HG03342 (cell line): ENCODE measurements around the gene LRRC8C.

Experiments
- ATAC-seq: cut with Tn5 transposase; IDR thresholded peaks from one replicate; pipeline ENCODE4 v1.9.1; 2021; ENCODE audit warnings: mild to moderate bottlenecking, moderate library complexity; ENCODE audit not compliant: unreplicated experiment

The LRRC8C gene

DNA sequence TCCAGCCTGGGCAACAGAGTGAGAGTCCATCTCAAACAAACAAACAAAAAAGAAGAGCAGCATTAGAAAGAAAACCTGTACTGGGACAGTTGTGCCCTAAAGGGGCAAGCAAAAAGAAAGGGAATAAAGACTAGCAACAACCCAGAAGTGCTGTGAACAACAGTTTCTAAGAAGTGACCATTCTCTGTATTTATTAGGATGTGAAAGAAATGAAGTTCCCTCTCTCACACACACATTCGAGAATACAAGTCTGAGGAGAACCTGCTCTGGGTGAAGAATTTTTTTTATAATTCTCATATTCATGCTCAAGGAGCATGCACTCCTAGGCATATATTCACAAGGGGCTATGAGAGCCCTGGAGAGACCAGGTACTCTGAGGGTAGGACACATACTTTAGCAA, 128.4 kb downstream of the LRRC8C start:
- no peak for ATAC-seq

DNA sequence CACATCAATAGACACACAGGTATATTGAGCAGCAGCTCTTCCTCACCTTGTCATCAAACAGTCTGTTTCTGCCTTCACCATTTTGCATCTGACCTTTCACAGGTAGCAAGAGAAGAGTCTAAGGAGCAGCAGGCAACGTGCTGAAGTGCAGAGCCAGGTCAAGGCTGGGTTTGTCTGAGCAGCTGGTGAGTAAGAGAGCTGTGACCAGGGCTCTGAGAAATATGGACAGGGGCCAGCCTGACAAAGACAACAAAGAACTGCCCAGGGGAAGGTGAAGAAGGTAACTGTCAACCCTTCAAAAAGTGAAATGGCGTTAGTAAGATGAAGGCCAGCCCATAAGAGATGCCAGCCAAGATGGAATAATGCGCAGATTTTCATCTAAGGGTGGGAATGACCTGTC, 129.0 kb downstream of the LRRC8C start:
- ATAC-seq: no peak

DNA sequence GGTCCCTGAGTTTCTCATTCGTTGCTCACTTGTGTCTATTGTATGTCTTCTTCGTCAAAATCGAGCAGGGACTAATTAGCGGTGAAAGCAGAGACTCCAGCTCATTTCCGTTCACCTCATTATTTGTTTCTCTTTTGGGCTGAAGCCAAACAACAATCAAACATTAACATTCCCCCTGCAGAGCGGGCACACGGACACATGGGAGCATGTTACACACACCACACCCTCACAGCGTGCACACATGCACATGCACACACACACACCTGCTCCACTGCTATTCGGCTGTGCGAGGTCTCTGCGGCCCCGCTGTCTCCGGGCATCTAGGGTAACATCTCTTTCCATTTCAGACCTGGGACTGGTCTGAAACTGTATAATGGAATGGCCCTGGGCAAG, 129.5 kb downstream of the LRRC8C start:
- ATAC-seq: no peak

DNA sequence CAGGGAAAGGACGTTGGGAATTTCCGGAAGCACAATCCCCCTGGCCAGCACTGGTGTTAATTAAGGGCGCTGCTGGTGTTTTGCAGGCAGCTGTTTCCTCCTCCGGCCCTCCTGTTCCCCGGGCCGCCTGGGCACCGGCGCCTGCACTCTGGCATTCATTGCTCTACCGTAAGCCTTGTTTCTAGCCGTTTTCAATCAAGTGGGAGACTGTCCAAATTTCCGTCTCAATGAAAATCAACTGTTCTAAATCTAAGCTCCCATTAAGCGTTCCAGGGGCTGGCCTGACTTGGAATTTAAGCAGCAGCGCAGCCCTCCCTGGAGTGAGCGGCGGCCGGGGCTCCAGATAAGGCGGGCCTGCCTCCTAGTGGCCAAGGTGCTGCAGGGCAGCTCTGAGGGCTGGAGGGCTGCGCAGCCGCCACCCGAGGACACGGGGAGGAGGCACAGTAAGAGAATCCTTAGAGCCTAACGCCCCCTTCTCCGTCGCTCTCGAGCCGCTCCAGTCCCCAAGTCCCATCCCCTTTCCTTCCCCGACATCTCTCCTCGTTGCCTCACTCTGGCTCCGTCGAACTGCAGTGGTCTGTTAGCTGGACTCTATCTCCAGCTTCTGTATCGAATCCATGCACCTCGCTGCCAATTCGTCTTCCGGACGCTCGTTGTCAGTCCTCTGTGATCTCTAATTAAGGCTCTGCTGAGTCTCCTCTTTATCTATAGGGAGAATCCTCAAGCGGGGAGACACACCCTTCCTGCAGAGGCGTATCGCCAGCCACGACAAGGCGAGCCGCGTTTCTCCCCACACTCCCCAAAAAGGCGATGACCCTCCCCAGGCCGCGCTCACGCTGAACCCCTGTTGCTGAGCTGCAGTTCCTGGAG, 130.1 kb downstream of the LRRC8C start:
- ATAC-seq: peak; percentile 98

DNA sequence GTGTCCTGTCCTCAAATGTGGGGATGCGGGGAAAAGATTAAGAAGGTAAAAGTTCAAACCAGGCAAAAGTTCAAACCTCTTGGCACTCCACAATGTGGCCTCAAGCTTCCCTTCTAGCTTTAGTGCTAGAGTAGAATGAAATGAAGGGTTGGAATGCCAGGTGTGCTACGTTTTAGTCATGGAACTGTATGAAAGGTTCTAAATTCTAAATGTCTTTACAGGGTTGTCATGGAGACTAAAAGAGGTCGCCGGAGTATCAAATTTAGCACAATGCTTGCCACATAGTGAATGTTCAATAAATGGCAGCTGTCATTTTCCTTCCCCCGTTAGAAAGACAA, 130.7 kb downstream of the LRRC8C start:
- no peak for ATAC-seq

DNA sequence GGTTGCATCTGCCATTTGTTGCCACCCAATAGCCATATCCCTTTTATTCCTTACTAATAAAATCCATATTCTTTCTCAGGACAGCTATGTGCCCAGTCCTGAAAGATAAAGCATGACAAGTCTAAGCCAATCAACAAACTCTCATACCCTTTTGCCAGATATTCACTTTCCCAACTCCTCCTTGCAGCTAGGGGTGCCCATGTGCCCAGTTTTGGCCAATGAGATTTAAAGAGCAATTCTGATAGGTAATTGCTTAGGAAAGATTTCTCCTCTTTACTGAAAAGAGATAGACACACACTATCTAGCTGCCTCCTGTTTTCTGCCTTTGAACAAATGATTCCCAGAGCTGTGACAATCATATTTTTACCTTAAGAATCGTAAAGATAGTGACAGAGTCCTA, 132.9 kb downstream of the LRRC8C start:
- ATAC-seq: no peak

DNA sequence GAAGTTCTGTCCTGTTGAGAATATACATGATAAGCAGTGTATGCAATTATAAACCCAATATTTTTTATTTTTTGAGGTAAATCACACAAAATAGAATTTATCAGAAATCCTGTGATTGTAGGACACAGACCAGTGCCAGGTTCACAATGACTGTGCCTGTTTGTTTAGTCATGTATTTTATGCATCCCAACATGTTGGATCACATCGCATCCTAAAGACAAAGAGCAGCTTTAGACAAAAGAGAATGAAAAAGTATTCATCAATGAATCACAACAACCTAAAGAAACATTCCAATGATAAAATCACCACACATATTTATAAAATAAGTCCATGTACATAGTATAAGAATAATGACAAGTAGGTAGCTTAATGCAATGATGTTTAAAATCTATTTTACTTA, 134.7 kb downstream of the LRRC8C start:
- ATAC-seq: no peak
